Measurements from ENCODE around the gene DYNC2LI1. TPM values are rescaled to one million over a fixed set of nuclear protein-coding genes. Genes with fewer than 3 reads are reported as not detected.

The DYNC2LI1 gene
- total RNA-seq, 1 donor from 2014 or later = 15.3 TPM

- Histone ChIP-seq H3K27me3 (ENCODE audit: insufficient read depth, low read length) (no peaks in the 10 kb centered on the region), H2AFZ (ENCODE audit: low read depth, low read length) (no peak overlapping the region), H3K4me2 (ENCODE audit: low read length) (no peak overlapping the region), H3K9ac (ENCODE audit: low read length) (no peak overlapping the region), H3K4me3 (ENCODE audit: insufficient read depth, low read depth, low read length) (no peak overlapping the region), H3K36me3 (ENCODE audit: insufficient read depth, low read length) (peaks cover 3% of the 10 kb centered on the region), H3K9me3 (ENCODE audit: insufficient read depth, low read depth, low read length) (no peaks in the 10 kb centered on the region), H3K79me2 (ENCODE audit: insufficient read depth, low read length) (no peaks in the 10 kb centered on the region), H3K27ac (ENCODE audit: low read depth, low read length) (no peak overlapping the region), H4K20me1 (ENCODE audit: insufficient read depth, low read length) (no peaks in the 10 kb centered on the region), H3K4me1 (ENCODE audit: insufficient read depth, low read length) (no peaks in the 10 kb centered on the region)
- H3K36me3 Mint-ChIP-seq (ENCODE audit: low read depth, unreplicated experiment) = peaks cover 11% of the 10 kb centered on the region
- no peak overlapping the region for H3K4me3 Mint-ChIP-seq (ENCODE audit: unreplicated experiment)
- FAIRE-seq = no peak
- H3K9me3 Mint-ChIP-seq (ENCODE audit: unreplicated experiment) = no peaks in the 10 kb centered on the region
- DNase-seq (ENCODE audit: low read depth) = no peak
- H3K27me3 Mint-ChIP-seq (ENCODE audit: low read depth, unreplicated experiment) = no peaks in the 10 kb centered on the region
- no peak overlapping the region for H3K27ac Mint-ChIP-seq (ENCODE audit: unreplicated experiment)
- H3K4me1 Mint-ChIP-seq (ENCODE audit: low read depth, unreplicated experiment) = no peaks in the 10 kb centered on the region
- TF ChIP-seq, protein P1, sequence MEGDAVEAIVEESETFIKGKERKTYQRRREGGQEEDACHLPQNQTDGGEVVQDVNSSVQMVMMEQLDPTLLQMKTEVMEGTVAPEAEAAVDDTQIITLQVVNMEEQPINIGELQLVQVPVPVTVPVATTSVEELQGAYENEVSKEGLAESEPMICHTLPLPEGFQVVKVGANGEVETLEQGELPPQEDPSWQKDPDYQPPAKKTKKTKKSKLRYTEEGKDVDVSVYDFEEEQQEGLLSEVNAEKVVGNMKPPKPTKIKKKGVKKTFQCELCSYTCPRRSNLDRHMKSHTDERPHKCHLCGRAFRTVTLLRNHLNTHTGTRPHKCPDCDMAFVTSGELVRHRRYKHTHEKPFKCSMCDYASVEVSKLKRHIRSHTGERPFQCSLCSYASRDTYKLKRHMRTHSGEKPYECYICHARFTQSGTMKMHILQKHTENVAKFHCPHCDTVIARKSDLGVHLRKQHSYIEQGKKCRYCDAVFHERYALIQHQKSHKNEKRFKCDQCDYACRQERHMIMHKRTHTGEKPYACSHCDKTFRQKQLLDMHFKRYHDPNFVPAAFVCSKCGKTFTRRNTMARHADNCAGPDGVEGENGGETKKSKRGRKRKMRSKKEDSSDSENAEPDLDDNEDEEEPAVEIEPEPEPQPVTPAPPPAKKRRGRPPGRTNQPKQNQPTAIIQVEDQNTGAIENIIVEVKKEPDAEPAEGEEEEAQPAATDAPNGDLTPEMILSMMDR (IDR thresholded peaks at IDR 0.05; ENCODE audit: insufficient read depth, low read depth, low read length) = no peak
- TF ChIP-seq EZH2 (IDR thresholded peaks at IDR 0.05; ENCODE audit: insufficient read depth, low read length) = no peak
These were observed 28.3 kb downstream of the DYNC2LI1 start for GRCh38 chr2:43802135-43802534.

- Histone ChIP-seq H3K27ac (ENCODE audit: low read depth, low read length) (no peak overlapping the region), H3K4me3 (ENCODE audit: insufficient read depth, low read depth, low read length) (no peak overlapping the region), H3K27me3 (ENCODE audit: insufficient read depth, low read length) (no peaks in the 10 kb centered on the region), H3K36me3 (ENCODE audit: insufficient read depth, low read length) (peaks cover 3% of the 10 kb centered on the region), H2AFZ (ENCODE audit: low read depth, low read length) (no peak overlapping the region), H3K9me3 (ENCODE audit: insufficient read depth, low read depth, low read length) (no peaks in the 10 kb centered on the region), H3K4me2 (ENCODE audit: low read length) (no peak overlapping the region), H3K4me1 (ENCODE audit: insufficient read depth, low read length) (no peaks in the 10 kb centered on the region), H3K9ac (ENCODE audit: low read length) (no peak overlapping the region), H3K79me2 (ENCODE audit: insufficient read depth, low read length) (no peaks in the 10 kb centered on the region), H4K20me1 (ENCODE audit: insufficient read depth, low read length) (no peaks in the 10 kb centered on the region)
- no peak overlapping the region for H3K4me3 Mint-ChIP-seq (ENCODE audit: unreplicated experiment)
- no peak for DNase-seq (ENCODE audit: low read depth)
- peaks cover 11% of the 10 kb centered on the region for H3K36me3 Mint-ChIP-seq (ENCODE audit: low read depth, unreplicated experiment)
- no peak for TF ChIP-seq EZH2 (IDR thresholded peaks at IDR 0.05; ENCODE audit: insufficient read depth, low read length)
- TF ChIP-seq, protein P1 (IDR thresholded peaks at IDR 0.05; ENCODE audit: insufficient read depth, low read depth, low read length) = no peak
- H3K9me3 Mint-ChIP-seq (ENCODE audit: unreplicated experiment) = no peaks in the 10 kb centered on the region
- FAIRE-seq = no peak
- no peak overlapping the region for H3K27ac Mint-ChIP-seq (ENCODE audit: unreplicated experiment)
- no peaks in the 10 kb centered on the region for H3K4me1 Mint-ChIP-seq (ENCODE audit: low read depth, unreplicated experiment)
- H3K27me3 Mint-ChIP-seq (ENCODE audit: low read depth, unreplicated experiment) = no peaks in the 10 kb centered on the region
These were observed 29.3 kb downstream of the DYNC2LI1 start for GRCh38 chr2:43803113-43803512.

GRCh38 chr2:43806719-43807031 lies 32.8 kb downstream of the DYNC2LI1 start:
- H3K79me2 ChIP-seq (ENCODE audit: insufficient read depth, low read length) = no peaks in the 10 kb centered on the region
- H3K4me1 Mint-ChIP-seq (ENCODE audit: low read depth, unreplicated experiment) = no peaks in the 10 kb centered on the region
- no peak overlapping the region for H2AFZ ChIP-seq (ENCODE audit: low read depth, low read length)
- H3K9me3 Mint-ChIP-seq (ENCODE audit: unreplicated experiment) = no peaks in the 10 kb centered on the region
- H3K36me3 ChIP-seq (ENCODE audit: insufficient read depth, low read length) = peaks cover 3% of the 10 kb centered on the region
- no peak overlapping the region for H3K4me2 ChIP-seq (ENCODE audit: low read length)
- no peak overlapping the region for H3K4me3 ChIP-seq (ENCODE audit: insufficient read depth, low read depth, low read length)
- TF ChIP-seq, protein P1 (IDR thresholded peaks at IDR 0.05; ENCODE audit: insufficient read depth, low read depth, low read length) = no peak
- TF ChIP-seq EZH2 (IDR thresholded peaks at IDR 0.05; ENCODE audit: insufficient read depth, low read length) = no peak
- H3K4me1 ChIP-seq (ENCODE audit: insufficient read depth, low read length) = no peaks in the 10 kb centered on the region
- H3K36me3 Mint-ChIP-seq (ENCODE audit: low read depth, unreplicated experiment) = peaks cover 8% of the 10 kb centered on the region
- no peaks in the 10 kb centered on the region for H3K27me3 Mint-ChIP-seq (ENCODE audit: low read depth, unreplicated experiment)
- DNase-seq (ENCODE audit: low read depth) (no peak), FAIRE-seq (peak; percentile 17)
- no peak overlapping the region for H3K27ac ChIP-seq (ENCODE audit: low read depth, low read length)
- H3K9ac ChIP-seq (ENCODE audit: low read length) = no peak overlapping the region
- H3K4me3 Mint-ChIP-seq (ENCODE audit: unreplicated experiment) = no peak overlapping the region
- no peak overlapping the region for H3K27ac Mint-ChIP-seq (ENCODE audit: unreplicated experiment)
- no peaks in the 10 kb centered on the region for H3K9me3 ChIP-seq (ENCODE audit: insufficient read depth, low read depth, low read length)
- H4K20me1 ChIP-seq (ENCODE audit: insufficient read depth, low read length) = no peaks in the 10 kb centered on the region
- H3K27me3 ChIP-seq (ENCODE audit: insufficient read depth, low read length) = no peaks in the 10 kb centered on the region
